Glutamatergic neuron (in vitro differentiated cells): ENCODE measurements around the gene TMEM132C. TPM values are rescaled to one million over a fixed set of nuclear protein-coding genes. Genes with fewer than 3 reads are reported as not detected.

Source experiments
- DNase-seq: peaks from one replicate; pipeline ENCODE4 v3.0.0; 2022
- H3K27ac Mint-ChIP-seq: one replicate; pipeline ENCODE4 v1.8.0; 2020; ENCODE audit warnings: mild to moderate bottlenecking, mixed read lengths, inconsistent platforms; ENCODE audit not compliant: unreplicated experiment
- H3K27me3 Mint-ChIP-seq: one replicate; pipeline ENCODE4 v1.8.0; 2020; ENCODE audit warnings: mild to moderate bottlenecking, moderate library complexity, mixed read lengths, inconsistent platforms; ENCODE audit not compliant: unreplicated experiment
- H3K36me3 Mint-ChIP-seq: one replicate; pipeline ENCODE4 v1.8.0; 2020; ENCODE audit warnings: mild to moderate bottlenecking, mixed read lengths, inconsistent platforms; ENCODE audit not compliant: unreplicated experiment
- H3K4me1 Mint-ChIP-seq: one replicate; pipeline ENCODE4 v1.8.0; 2020; ENCODE audit warnings: mild to moderate bottlenecking, low read depth, mixed read lengths, inconsistent platforms; ENCODE audit not compliant: unreplicated experiment
- H3K4me3 Mint-ChIP-seq: one replicate; pipeline ENCODE4 v1.8.0; 2020; ENCODE audit warnings: mild to moderate bottlenecking, mixed read lengths, inconsistent platforms; ENCODE audit not compliant: unreplicated experiment
- H3K9me3 Mint-ChIP-seq: one replicate; pipeline ENCODE4 v1.8.0; 2020; ENCODE audit warnings: mild to moderate bottlenecking, moderate library complexity, mixed read lengths, inconsistent platforms; ENCODE audit not compliant: unreplicated experiment
- total RNA-seq: library from RNA; stranded (reverse); fragmentation: NEBNext Ultra II Directional; extraction: Animal tissue kit (Norgen Biotek cat#: 25700); gene quantifications from one replicate; pipeline ENCODE4 v1.2.1, GENCODE V29; 2021; ENCODE audit not compliant: unreplicated experiment
- TF ChIP-seq, protein P1 (sequence below): fragments of 200-600 bp; sonication (generic); IDR thresholded peaks from one replicate; pipeline ENCODE4 v1.5.0; 2021; ENCODE audit not compliant: partially characterized antibody, unreplicated experiment

The TMEM132C gene
- total RNA-seq, 1 donor from 2014 or later, result 8.0 TPM

DNA sequence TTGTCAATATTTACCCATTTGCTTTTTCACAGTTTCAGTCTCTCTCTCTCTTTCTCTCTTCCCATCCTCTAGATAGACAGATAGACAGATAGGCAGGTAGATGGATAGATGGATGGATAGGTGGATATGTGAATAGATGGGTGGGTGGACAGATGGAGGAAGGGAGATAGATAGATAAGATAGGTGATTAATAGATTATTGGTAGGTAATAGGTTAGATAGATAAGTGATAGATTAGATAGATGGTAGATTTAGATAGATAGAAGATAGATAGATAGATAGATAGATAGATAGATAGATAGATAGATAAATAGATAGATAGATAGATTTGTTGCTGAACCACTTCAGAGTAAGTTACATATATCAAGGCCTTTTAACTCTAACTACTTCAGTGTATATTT is 408.6 kb downstream of the TMEM132C start:
- TF ChIP-seq, protein P1, sequence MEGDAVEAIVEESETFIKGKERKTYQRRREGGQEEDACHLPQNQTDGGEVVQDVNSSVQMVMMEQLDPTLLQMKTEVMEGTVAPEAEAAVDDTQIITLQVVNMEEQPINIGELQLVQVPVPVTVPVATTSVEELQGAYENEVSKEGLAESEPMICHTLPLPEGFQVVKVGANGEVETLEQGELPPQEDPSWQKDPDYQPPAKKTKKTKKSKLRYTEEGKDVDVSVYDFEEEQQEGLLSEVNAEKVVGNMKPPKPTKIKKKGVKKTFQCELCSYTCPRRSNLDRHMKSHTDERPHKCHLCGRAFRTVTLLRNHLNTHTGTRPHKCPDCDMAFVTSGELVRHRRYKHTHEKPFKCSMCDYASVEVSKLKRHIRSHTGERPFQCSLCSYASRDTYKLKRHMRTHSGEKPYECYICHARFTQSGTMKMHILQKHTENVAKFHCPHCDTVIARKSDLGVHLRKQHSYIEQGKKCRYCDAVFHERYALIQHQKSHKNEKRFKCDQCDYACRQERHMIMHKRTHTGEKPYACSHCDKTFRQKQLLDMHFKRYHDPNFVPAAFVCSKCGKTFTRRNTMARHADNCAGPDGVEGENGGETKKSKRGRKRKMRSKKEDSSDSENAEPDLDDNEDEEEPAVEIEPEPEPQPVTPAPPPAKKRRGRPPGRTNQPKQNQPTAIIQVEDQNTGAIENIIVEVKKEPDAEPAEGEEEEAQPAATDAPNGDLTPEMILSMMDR, result no peak
- peaks cover 10% of the 10 kb centered on the region for H3K9me3 Mint-ChIP-seq
- no peak overlapping the region for H3K4me3 Mint-ChIP-seq
- peaks cover 2% of the 10 kb centered on the region for H3K4me1 Mint-ChIP-seq
- H3K36me3 Mint-ChIP-seq, result peaks cover 9% of the 10 kb centered on the region
- no peaks in the 10 kb centered on the region for H3K27me3 Mint-ChIP-seq
- DNase-seq, result no peak
- no peak overlapping the region for H3K27ac Mint-ChIP-seq

DNA sequence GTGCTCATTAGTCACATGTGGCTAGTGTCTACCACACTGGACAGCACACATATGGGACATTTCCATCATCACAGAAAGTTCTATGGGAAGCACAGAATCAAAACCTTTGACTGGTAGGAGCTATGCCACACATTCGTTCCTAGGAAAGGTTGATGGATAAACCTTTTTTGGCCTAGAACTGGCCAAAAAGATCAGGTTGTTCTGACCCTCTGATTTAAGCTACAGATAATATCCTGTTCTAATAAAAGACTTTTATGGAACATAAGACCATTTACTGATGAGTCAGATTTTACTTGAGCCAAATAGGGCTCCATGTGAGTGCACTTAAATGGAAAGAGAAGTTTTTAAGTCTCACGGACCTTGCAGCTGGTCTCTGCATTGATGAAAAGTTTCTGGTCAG is 413.6 kb downstream of the TMEM132C start:
- H3K36me3 Mint-ChIP-seq, result no peaks in the 10 kb centered on the region
- no peak overlapping the region for H3K27ac Mint-ChIP-seq
- DNase-seq, result no peak
- H3K27me3 Mint-ChIP-seq, result peaks cover 6% of the 10 kb centered on the region
- TF ChIP-seq, protein P1, result no peak
- peaks cover 3% of the 10 kb centered on the region for H3K4me1 Mint-ChIP-seq
- H3K9me3 Mint-ChIP-seq, result peaks cover 18% of the 10 kb centered on the region
- H3K4me3 Mint-ChIP-seq, result no peak overlapping the region

DNA sequence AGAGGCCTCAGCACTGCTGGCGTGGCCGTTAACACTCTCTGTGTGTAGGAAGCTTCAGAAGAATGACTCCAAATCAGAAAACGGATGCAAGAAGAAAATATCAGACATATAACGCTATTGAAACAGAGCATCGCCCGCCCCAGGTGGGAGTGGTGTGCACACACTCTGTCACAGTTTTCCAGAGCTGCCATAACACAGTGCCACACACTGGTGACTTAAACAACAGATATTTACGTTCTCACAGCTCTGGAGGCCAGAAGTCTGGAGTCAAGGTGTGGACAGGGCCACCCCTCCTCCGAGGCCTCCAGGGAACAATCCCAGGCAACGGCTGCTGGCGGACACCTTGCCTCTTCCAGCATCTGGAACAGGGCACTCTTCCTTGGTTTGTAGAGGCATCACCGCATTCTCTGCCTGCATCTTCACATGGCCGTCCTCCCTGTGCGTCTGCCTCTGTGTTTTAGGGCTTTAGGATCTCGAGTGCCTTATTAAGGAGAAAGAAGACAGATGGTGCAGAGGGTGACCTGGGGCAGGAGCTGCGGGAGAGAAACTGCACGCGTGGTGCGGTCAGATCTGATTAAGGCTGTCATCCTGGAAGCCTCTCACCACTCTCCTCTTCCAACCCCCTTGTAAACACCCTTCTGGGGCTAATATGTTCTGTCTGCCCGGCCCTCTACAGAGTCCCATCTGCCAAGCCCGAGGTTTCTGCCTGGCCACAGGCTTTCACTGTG is 415.7 kb downstream of the TMEM132C start:
- Mint-ChIP-seq H3K27me3 (peaks cover 6% of the 10 kb centered on the region), H3K4me3 (no peak overlapping the region), H3K36me3 (peaks cover 4% of the 10 kb centered on the region), H3K4me1 (peaks cover 1% of the 10 kb centered on the region), H3K9me3 (peaks cover 20% of the 10 kb centered on the region), H3K27ac (peak overlapping the region; percentile 42)
- no peak for DNase-seq
- TF ChIP-seq, protein P1, result no peak

DNA sequence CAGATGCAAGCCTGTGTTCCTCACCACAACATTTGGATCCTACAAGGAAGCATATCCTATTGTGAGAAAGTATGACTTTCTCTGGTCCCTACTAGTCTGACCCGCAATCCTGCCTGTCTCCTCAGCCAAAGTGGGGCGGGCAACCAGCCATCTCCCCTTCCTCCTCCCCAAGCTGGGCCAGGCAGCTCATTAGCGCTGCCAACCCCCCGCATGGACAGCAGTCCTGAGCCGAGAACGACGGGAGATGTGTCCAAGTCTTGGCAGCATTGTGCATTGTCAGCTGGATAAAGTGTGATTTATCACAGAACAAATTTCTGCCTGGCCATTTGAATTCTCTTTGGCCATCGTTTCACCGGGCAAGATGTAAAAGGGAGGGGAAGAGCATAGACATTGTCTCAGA is 417.4 kb downstream of the TMEM132C start:
- Mint-ChIP-seq H3K36me3 (peaks cover 4% of the 10 kb centered on the region), H3K27ac (no peak overlapping the region), H3K27me3 (peaks cover 6% of the 10 kb centered on the region), H3K4me3 (no peak overlapping the region), H3K4me1 (peaks cover 1% of the 10 kb centered on the region), H3K9me3 (peaks cover 18% of the 10 kb centered on the region)
- DNase-seq, result no peak
- TF ChIP-seq, protein P1, result no peak

DNA sequence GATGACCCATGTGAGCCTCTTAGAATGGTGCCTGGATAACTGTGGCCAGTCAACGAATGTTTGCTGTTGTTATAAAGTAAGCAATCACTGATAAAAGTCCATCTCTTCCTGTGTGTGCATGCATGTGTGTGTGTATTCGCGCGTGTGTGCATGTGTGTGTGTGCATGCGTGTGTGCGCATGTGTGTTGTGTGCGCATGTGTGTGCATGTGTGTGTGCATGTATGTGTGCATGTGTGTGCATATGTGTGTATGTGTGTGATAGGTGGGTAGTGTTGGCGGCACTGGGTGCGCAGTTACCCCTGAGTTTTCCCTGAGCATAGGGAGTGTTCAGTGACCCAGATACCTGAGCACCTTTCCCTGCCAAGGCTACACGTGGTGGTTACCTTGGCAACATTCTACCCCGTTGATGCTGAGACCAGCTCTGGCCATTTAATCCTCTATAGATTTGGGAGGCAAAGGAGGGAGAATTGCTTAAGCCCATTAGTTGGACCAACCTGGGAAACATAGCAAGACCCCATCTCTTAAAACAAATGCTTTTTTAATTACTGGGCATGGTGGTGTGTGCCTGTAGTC is 419.0 kb downstream of the TMEM132C start:
- peaks cover 8% of the 10 kb centered on the region for H3K4me1 Mint-ChIP-seq
- no peak overlapping the region for H3K4me3 Mint-ChIP-seq
- H3K27ac Mint-ChIP-seq, result no peak overlapping the region
- TF ChIP-seq, protein P1, result no peak
- peaks cover 8% of the 10 kb centered on the region for H3K27me3 Mint-ChIP-seq
- no peak for DNase-seq
- H3K36me3 Mint-ChIP-seq, result peaks cover 4% of the 10 kb centered on the region
- H3K9me3 Mint-ChIP-seq, result peaks cover 22% of the 10 kb centered on the region
